Loucy (cell line): ENCODE results near the gene DAP.

Source experiments
- CTCF ChIP-seq: fragments of 200-600 bp; sonication (generic); conservative IDR thresholded peaks from 2 replicates; pipeline ENCODE4 v1.5.1; 2014; ENCODE audit warnings: mild to moderate bottlenecking, antibody characterized with exemption, low read length
- EZH2phosphoT487 ChIP-seq: fragments of 200-600 bp; IDR thresholded peaks from 2 replicates; pipeline ENCODE4 v1.6.1; 2018; ENCODE audit warnings: antibody characterized with exemption, mild to moderate bottlenecking, moderate library complexity, borderline replicate concordance

DNA sequence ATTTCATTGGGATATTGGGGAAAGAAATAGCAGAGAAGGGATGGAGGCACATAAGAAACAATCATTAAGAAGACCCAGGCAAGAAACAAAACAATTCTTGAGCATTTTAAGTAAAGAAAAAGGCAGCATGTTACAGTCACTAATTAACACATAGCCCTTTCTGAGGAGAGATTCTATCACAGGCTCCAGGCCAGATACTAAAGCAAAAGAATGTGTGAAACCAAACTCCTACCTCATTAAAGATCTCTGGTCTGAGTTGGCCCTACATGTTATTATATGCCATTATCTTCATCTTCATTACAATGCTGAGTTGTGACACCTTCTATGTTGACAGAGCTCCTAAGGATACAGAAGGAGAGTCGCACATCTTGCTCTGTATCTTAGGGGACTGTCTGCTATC is 37.5 kb downstream of the DAP start:
- no peak for TF ChIP-seq CTCF
- TF ChIP-seq EZH2phosphoT487, result no peak
